Erythroblast (primary cell): ENCODE results near the gene ATF2.

Experiments used
- GATA1 ChIP-seq: IDR thresholded peaks from 2 replicates; pipeline ENCODE4 v1.6.1; 2011; ENCODE audit warnings: low read depth, mild to moderate bottlenecking, control low read depth, low read length, moderate library complexity
- POLR2A ChIP-seq: IDR thresholded peaks from 2 replicates; pipeline ENCODE4 v1.6.1; 2011; ENCODE audit warnings: mild to moderate bottlenecking, low read length

DNA sequence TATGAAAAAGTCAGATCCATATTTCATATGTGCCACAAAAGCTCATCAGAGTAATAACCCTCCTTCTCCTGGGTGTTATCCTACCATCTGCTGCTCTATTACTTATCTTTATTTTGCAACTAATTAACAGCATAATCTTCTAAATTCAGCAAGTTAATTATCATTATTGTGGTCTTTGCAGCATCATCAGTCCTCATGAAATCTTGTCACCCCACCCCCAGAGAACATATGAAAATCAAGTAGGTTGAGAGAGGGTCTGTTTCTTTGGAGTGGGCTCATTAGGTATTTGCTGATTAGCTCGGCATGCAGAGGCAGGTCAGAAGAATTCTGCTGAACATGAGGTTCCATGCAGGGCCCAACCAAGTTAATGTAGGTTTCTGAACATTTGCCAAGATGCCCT is 64.8 kb downstream of the ATF2 start:
- TF ChIP-seq POLR2A, result no peak
- TF ChIP-seq GATA1, result no peak
